GM21423 (cell line): ENCODE results near the gene TNFRSF19.
A peak's percentile ranks its signal among the peaks of the same experiment; 100 is the strongest.

ENCODE experiments used
- ATAC-seq: cut with Tn5 transposase; IDR thresholded peaks from one replicate; pipeline ENCODE4 v1.9.1; 2021; ENCODE audit warnings: mild to moderate bottlenecking, moderate library complexity; ENCODE audit not compliant: unreplicated experiment

TNFRSF19 gene

GRCh38 chr13:23600534-23600933 is 30.3 kb downstream of the TNFRSF19 start:
- ATAC-seq = no peak

GRCh38 chr13:23605831-23606230 is 35.6 kb downstream of the TNFRSF19 start:
- no peak for ATAC-seq

- ATAC-seq = no peak
Measured at GRCh38 chr13:23608138-23608537, 37.9 kb downstream of the TNFRSF19 start.

- ATAC-seq = no peak
Measured at GRCh38 chr13:23608701-23609413, 38.6 kb downstream of the TNFRSF19 start.

- no peak for ATAC-seq
Measured at GRCh38 chr13:23609414-23609760, 39.2 kb downstream of the TNFRSF19 start.

GRCh38 chr13:23609874-23610576 is 39.8 kb downstream of the TNFRSF19 start:
- ATAC-seq = no peak

GRCh38 chr13:23610966-23611491 is 40.8 kb downstream of the TNFRSF19 start:
- ATAC-seq = no peak

GRCh38 chr13:23612182-23612581 is 42.0 kb downstream of the TNFRSF19 start:
- ATAC-seq = no peak

GRCh38 chr13:23612731-23613130 is 42.5 kb downstream of the TNFRSF19 start:
- ATAC-seq = no peak

GRCh38 chr13:23613596-23613995 is 43.4 kb downstream of the TNFRSF19 start:
- no peak for ATAC-seq

GRCh38 chr13:23615395-23616081 is 45.3 kb downstream of the TNFRSF19 start:
- ATAC-seq = no peak

- ATAC-seq = no peak
Measured at GRCh38 chr13:23616228-23616627, 46.0 kb downstream of the TNFRSF19 start.

- no peak for ATAC-seq
Measured at GRCh38 chr13:23617551-23618024, 47.4 kb downstream of the TNFRSF19 start.

GRCh38 chr13:23618341-23618740 is 48.1 kb downstream of the TNFRSF19 start:
- ATAC-seq = no peak

GRCh38 chr13:23619068-23619855 is 49.0 kb downstream of the TNFRSF19 start:
- no peak for ATAC-seq

GRCh38 chr13:23620211-23620610 is 50.0 kb downstream of the TNFRSF19 start:
- ATAC-seq = no peak

GRCh38 chr13:23620613-23621315 is 50.6 kb downstream of the TNFRSF19 start:
- no peak for ATAC-seq

- ATAC-seq = peak; percentile 54
Measured at GRCh38 chr13:23621316-23621645, 51.1 kb downstream of the TNFRSF19 start.

GRCh38 chr13:23622985-23623384 is 52.8 kb downstream of the TNFRSF19 start:
- ATAC-seq = peak; percentile 52

- ATAC-seq = no peak
Measured at GRCh38 chr13:23623394-23623793, 53.2 kb downstream of the TNFRSF19 start.
